PC-3 (cell line): ENCODE results near the gene STAB2. TPM values are rescaled to one million over a fixed set of nuclear protein-coding genes. Genes with fewer than 3 reads are reported as not detected.

Source experiments
- ATAC-seq: fragments of 200-7000 bp; cut with Tn5 transposase; 2 replicates; pipeline ENCODE4 v1.9.1; 2020; ENCODE audit warnings: mild to moderate bottlenecking, moderate library complexity
- BruUV-seq: library from RNA; stranded (reverse); fragments of 400-500 nt; replicated peaks from 2 replicates; lab custom pipeline; 2021; lab: Mats Ljungman, UMichigan
- CTCF ChIA-PET: fragments of 300-600 bp; sonication (Branson Sonifier 250); formaldehyde crosslinking; loops from one replicate; lab custom pipeline; 2022; ENCODE audit warnings: antibody characterized with exemption; lab: Charles Lee
- POLR2A ChIA-PET: fragments of 300-600 bp; sonication (Branson Sonifier 250); formaldehyde crosslinking; loops from one replicate; lab custom pipeline; 2022; ENCODE audit warnings: antibody characterized with exemption; ENCODE audit not compliant: unreplicated experiment; lab: Charles Lee
- DNase-seq: peaks from one replicate; pipeline ENCODE4 v3.0.0-alpha.2; 2015
- H2AFZ ChIP-seq: fragments of 300-600 bp; sonication (generic); 2 replicates; pipeline ENCODE4 v1.6.0; 2016; ENCODE audit warnings: antibody characterized with exemption, low read length
- H3F3A ChIP-seq: fragments of 300-600 bp; sonication (generic); one replicate; pipeline ENCODE4 v1.6.0; 2017; ENCODE audit warnings: antibody characterized with exemption, low read length, control low read depth, mild to moderate bottlenecking; ENCODE audit not compliant: unreplicated experiment
- H3K27ac ChIP-seq: fragments of 300-600 bp; sonication (generic); 2 replicates; pipeline ENCODE4 v1.5.1; 2016; ENCODE audit warnings: mild to moderate bottlenecking, low read length
- H3K27me3 ChIP-seq: fragments of 300-600 bp; sonication (generic); 2 replicates; pipeline ENCODE4 v1.6.1; 2016; ENCODE audit warnings: low read length, mixed read lengths
- H3K36me3 ChIP-seq: fragments of 300-600 bp; sonication (generic); 2 replicates; pipeline ENCODE4 v1.6.1; 2016; ENCODE audit warnings: low read depth, mixed run types, low read length, mixed read lengths
- H3K4me1 ChIP-seq: fragments of 300-600 bp; sonication (generic); 2 replicates; pipeline ENCODE4 v1.5.1; 2016; ENCODE audit warnings: low read length; ENCODE audit not compliant: insufficient read depth
- H3K4me2 ChIP-seq: fragments of 300-600 bp; sonication (generic); 2 replicates; pipeline ENCODE4 v1.6.0; 2016; ENCODE audit warnings: low read length
- H3K4me3 ChIP-seq: fragments of 300-600 bp; sonication (generic); 2 replicates; pipeline ENCODE4 v1.5.1; 2016; ENCODE audit warnings: mild to moderate bottlenecking, low read length, mixed read lengths
- H3K79me2 ChIP-seq: fragments of 300-600 bp; sonication (generic); 2 replicates; pipeline ENCODE4 v1.6.1; 2017; ENCODE audit warnings: low read length, mixed read lengths
- H3K9ac ChIP-seq: fragments of 300-600 bp; sonication (generic); 2 replicates; pipeline ENCODE4 v1.6.0; 2016; ENCODE audit warnings: mild to moderate bottlenecking, low read length
- H3K9me2 ChIP-seq: fragments of 300-600 bp; sonication (generic); replicated peaks from 2 replicates; pipeline ENCODE4 v1.6.1; 2016; ENCODE audit warnings: mixed run types, low read length, mixed read lengths
- H3K9me3 ChIP-seq: fragments of 300-600 bp; sonication (generic); 2 replicates; pipeline ENCODE4 v1.6.1; 2016; ENCODE audit warnings: low read length, mixed read lengths
- H4K20me1 ChIP-seq: fragments of 300-600 bp; sonication (generic); 2 replicates; pipeline ENCODE4 v1.6.1; 2016; ENCODE audit warnings: low read length, mixed read lengths
- CTCF ChIP-seq: fragments of 300-600 bp; sonication (generic); conservative IDR thresholded peaks from 2 replicates; pipeline ENCODE4 v1.5.1; 2017; ENCODE audit warnings: antibody characterized with exemption, low read depth, mild to moderate bottlenecking, low read length
- EZH2 ChIP-seq: fragments of 300-600 bp; sonication (generic); IDR thresholded peaks from one replicate; pipeline ENCODE4 v1.6.1; 2017; ENCODE audit warnings: antibody characterized with exemption, mild to moderate bottlenecking, low read length; ENCODE audit not compliant: unreplicated experiment
- EZH2phosphoT487 ChIP-seq: fragments of 300-600 bp; sonication (generic); IDR thresholded peaks from 2 replicates; pipeline ENCODE4 v1.6.1; 2018; ENCODE audit warnings: mild to moderate bottlenecking, antibody characterized with exemption, low read length, borderline replicate concordance
- intact Hi-C: fragments of 100-400 bp; cut with micrococcal nuclease; formaldehyde crosslinking; loops from 2 replicates; pipeline ENCODE4 v1.9.0; 2023
- total RNA-seq: library from RNA; depleted of rRNA; stranded (reverse); fragments of >200 nt; gene quantifications from 2 replicates; pipeline ENCODE4 v1.2.3, GENCODE V29; 2014

The STAB2 gene
- total RNA-seq, 1 experiment from 2014 or later, result not detected

GRCh38 chr12:103599274-103599673 lies 12.2 kb downstream of the STAB2 start:
- no peaks in the 10 kb centered on the region for H3K9me3 ChIP-seq
- no peaks in the 10 kb centered on the region for H3K36me3 ChIP-seq
- intact Hi-C loops, result no loop called here
- no peak for ATAC-seq
- TF ChIP-seq CTCF (no peak), EZH2phosphoT487 (no peak), EZH2 (no peak)
- BruUV-seq, result no TSS peak
- ChIA-PET POLR2A (no interaction called here), CTCF (no interaction called here)
- H3K79me2 ChIP-seq, result no peaks in the 10 kb centered on the region
- H3K9me2 ChIP-seq, result no peaks in the 10 kb centered on the region
- H3K27me3 ChIP-seq, result peaks cover 66% of the 10 kb centered on the region
- H4K20me1 ChIP-seq, result no peaks in the 10 kb centered on the region
- H3K4me1 ChIP-seq, result no peaks in the 10 kb centered on the region
- H3K4me3 ChIP-seq, result no peak overlapping the region
- DNase-seq, result no peak
- no peak overlapping the region for H3K4me2 ChIP-seq
- H3K27ac ChIP-seq, result no peak overlapping the region
- H3F3A ChIP-seq, result no peaks in the 10 kb centered on the region
- H2AFZ ChIP-seq, result no peak overlapping the region
- no peak overlapping the region for H3K9ac ChIP-seq

GRCh38 chr12:103600967-103601728 lies 14.1 kb downstream of the STAB2 start:
- CTCF ChIA-PET, result no interaction called here
- Histone ChIP-seq H3K36me3 (no peaks in the 10 kb centered on the region), H2AFZ (no peak overlapping the region), H3K4me2 (no peak overlapping the region), H3K79me2 (no peaks in the 10 kb centered on the region), H4K20me1 (no peaks in the 10 kb centered on the region), H3K27ac (no peak overlapping the region), H3K9me3 (no peaks in the 10 kb centered on the region), H3K9me2 (no peaks in the 10 kb centered on the region), H3F3A (peaks cover 4% of the 10 kb centered on the region), H3K9ac (no peak overlapping the region), H3K27me3 (peaks cover 66% of the 10 kb centered on the region), H3K4me1 (no peaks in the 10 kb centered on the region), H3K4me3 (no peak overlapping the region)
- ATAC-seq (no peak), DNase-seq (no peak)
- POLR2A ChIA-PET, result no interaction called here
- TF ChIP-seq EZH2 (no peak), CTCF (no peak), EZH2phosphoT487 (no peak)
- BruUV-seq, result no TSS peak
- intact Hi-C loops, result no loop called here

- Histone ChIP-seq H3K27ac (no peak overlapping the region), H2AFZ (no peak overlapping the region), H3K9ac (no peak overlapping the region), H4K20me1 (no peaks in the 10 kb centered on the region), H3K27me3 (peaks cover 38% of the 10 kb centered on the region), H3K4me2 (no peak overlapping the region), H3K4me3 (no peak overlapping the region), H3K9me3 (no peaks in the 10 kb centered on the region), H3F3A (no peaks in the 10 kb centered on the region), H3K79me2 (no peaks in the 10 kb centered on the region), H3K36me3 (no peaks in the 10 kb centered on the region), H3K9me2 (no peaks in the 10 kb centered on the region), H3K4me1 (no peaks in the 10 kb centered on the region)
- DNase-seq (no peak), ATAC-seq (no peak)
- no TSS peak for BruUV-seq
- ChIA-PET POLR2A (no interaction called here), CTCF (no interaction called here)
- no peak for TF ChIP-seq EZH2
- TF ChIP-seq CTCF, result no peak
- TF ChIP-seq EZH2phosphoT487, result no peak
- intact Hi-C loops, result no loop called here
Observed at GRCh38 chr12:103620395-103620794, 33.3 kb downstream of the STAB2 start.
